Measurements from ENCODE around the gene OTOG.

OTOG gene

DNA sequence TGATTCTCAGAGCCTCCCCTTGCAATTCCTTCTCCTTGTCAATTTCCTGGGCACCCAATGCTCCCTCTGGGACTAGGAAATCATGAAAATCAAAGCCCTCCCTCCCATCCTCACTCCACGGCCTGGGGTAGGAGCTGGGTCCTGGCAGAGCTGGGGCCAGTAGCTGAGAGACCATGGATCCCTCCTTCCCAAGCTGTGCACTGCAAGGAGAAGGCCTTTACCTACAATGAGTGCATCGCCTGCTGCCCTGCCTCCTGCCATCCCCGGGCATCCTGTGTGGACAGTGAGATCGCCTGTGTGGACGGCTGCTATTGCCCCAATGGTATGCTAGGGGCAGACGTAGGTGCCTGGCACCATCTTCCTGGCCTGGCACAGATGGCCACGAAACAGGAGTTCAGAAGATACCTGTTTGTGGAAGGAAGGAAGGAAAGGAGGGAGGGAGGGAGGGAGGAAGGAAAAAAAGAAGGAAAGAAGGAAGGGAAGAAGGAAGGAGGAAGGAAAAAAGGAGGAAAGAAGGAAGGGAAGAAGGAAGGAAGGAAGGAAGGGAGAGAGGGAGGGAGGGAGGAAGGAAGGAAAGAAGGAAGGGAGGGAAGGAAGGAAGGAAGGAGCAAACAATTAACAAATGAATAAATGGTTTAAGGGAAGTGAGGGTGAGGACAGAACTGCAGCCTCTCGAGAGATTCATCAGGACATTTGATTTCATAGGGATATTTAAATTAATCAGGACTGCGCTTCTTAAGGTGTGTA, 12.5 kb downstream of the OTOG start:
- ChIA-PET CTCF (interaction anchor here (0.6 kb wide), 2 partner anchors 414 to 651 kb away, joined by 6 read pairs; no protein-coding TSS in a partner anchor), POLR2A (interaction anchor here (1.0 kb wide), 1 partner anchor 12 kb away, joined by 3 read pairs; the partner anchor contains the start of gene OTOG)
- Histone ChIP-seq H3K27ac (ENCODE audit: extremely low read depth, low read depth, low read length) (no peak overlapping the region), H3K4me1 (ENCODE audit: control insufficient read depth, insufficient read depth, low read length) (no peaks in the 10 kb centered on the region), H3K9me3 (ENCODE audit: control insufficient read depth, insufficient read depth, low read depth, low read length) (no peaks in the 10 kb centered on the region), H3K4me3 (ENCODE audit: low read depth, low read length) (no peak overlapping the region), H3K36me3 (ENCODE audit: control insufficient read depth in 2 of 2, insufficient read depth in 1 of 2, low read length in 2 of 2) (no peaks in the 10 kb centered on the region)
- TF ChIP-seq MEIS1 (CRISPR knock-in tag; IDR thresholded peaks at IDR 0.05; ENCODE audit: borderline replicate concordance) (no peak), ZNF366 (tag by site-specific recombination; conservative IDR thresholded peaks at IDR 0.05) (peak; percentile 91)

DNA sequence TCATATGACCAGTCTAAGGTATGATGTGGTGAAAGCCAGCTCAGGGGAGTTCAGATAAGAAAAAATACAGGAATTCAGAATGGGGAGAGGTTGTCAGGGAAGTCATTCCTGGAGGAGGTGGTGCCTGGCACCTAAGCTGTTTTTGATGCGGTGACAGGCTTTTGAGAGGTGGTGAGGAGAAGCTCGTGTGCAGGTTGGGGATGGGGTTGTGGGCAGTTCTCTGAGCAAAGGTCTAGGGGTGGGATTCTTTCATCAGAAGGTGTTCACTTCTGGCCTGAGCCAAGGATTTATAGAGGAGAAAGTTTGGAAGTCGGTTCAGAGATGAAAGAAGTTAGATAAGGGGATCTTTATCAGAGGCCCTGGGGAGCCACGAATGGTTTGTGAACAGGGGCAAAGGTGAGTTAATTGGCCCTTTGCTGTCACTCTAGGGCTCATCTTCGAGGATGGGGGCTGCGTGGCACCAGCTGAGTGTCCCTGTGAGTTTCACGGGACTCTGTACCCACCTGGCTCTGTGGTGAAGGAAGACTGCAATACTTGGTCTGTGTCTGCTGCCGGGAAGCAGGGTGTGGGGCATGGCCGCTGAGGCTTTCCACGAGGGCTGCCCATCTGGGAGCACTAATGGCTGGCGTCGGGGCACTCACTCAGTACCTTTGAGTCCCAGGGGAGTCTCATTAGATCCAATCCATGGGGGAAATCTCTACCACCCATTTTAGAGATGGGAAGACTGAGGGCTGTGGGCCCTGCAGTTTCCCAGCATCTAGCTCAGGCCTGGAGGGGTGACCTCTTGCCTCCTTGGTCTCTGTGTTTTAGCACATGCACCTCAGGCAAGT, 13.4 kb downstream of the OTOG start:
- ChIA-PET POLR2A (no interaction called here), CTCF (interaction anchor here (0.6 to 2.6 kb wide), 2 partner anchors 32 to 651 kb away, joined by 6 read pairs; no protein-coding TSS in a partner anchor)
- H3K4me1 ChIP-seq (ENCODE audit: control insufficient read depth, insufficient read depth, low read length), result no peaks in the 10 kb centered on the region
- no peaks in the 10 kb centered on the region for H3K36me3 ChIP-seq (ENCODE audit: control insufficient read depth in 2 of 2, insufficient read depth in 1 of 2, low read length in 2 of 2)
- TF ChIP-seq ZNF24 (tag by site-specific recombination; IDR thresholded peaks at IDR 0.05), result no peak
- TF ChIP-seq ZNF626 (tag by site-specific recombination; IDR thresholded peaks at IDR 0.05), result no peak
- TF ChIP-seq SALL2 (tag by site-specific recombination; IDR thresholded peaks at IDR 0.05; ENCODE audit: borderline replicate concordance), result no peak
- TF ChIP-seq ZNF311 (tag by site-specific recombination; IDR thresholded peaks at IDR 0.05; ENCODE audit: borderline replicate concordance), result no peak
- TF ChIP-seq, protein P1, sequence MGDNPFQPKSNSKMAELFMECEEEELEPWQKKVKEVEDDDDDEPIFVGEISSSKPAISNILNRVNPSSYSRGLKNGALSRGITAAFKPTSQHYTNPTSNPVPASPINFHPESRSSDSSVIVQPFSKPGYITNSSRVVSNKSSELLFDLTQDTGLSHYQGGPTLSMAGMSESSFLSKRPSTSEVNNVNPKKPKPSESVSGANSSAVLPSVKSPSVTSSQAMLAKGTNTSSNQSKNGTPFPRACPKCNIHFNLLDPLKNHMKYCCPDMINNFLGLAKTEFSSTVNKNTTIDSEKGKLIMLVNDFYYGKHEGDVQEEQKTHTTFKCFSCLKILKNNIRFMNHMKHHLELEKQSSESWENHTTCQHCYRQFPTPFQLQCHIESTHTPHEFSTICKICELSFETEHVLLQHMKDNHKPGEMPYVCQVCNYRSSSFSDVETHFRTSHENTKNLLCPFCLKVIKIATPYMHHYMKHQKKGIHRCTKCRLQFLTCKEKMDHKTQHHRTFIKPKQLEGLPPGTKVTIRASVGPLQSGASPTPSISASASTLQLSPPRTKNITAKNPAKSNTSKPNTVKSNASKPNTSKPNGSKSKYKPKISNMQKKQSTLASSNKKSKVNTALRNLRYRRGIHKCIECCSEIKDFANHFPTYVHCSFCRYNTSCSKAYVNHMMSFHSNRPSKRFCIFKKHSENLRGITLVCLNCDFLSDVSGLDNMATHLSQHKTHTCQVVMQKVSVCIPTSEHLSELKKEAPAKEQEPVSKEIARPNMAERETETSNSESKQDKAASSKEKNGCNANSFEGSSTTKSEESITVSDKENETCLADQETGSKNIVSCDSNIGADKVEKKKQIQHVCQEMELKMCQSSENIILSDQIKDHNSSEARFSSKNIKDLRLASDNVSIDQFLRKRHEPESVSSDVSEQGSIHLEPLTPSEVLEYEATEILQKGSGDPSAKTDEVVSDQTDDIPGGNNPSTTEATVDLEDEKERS (tag by site-specific recombination; IDR thresholded peaks at IDR 0.05), result no peak
- TF ChIP-seq KLF8 (tag by site-specific recombination; IDR thresholded peaks at IDR 0.05), result no peak
- TF ChIP-seq ZNF324 (tag by site-specific recombination; IDR thresholded peaks at IDR 0.05), result no peak
- no peak for TF ChIP-seq ZNF549 (tag by site-specific recombination; IDR thresholded peaks at IDR 0.05)
- TF ChIP-seq GLI2 (tag by site-specific recombination; IDR thresholded peaks at IDR 0.05; ENCODE audit: borderline replicate concordance, low read depth), result no peak
- TF ChIP-seq ZNF510 (tag by site-specific recombination; IDR thresholded peaks at IDR 0.05; ENCODE audit: insufficient replicate concordance), result no peak
- no peak for TF ChIP-seq ZNF132 (tag by site-specific recombination; IDR thresholded peaks at IDR 0.05; ENCODE audit: borderline replicate concordance)
- no peak for TF ChIP-seq HOXA7 (CRISPR knock-in tag; IDR thresholded peaks at IDR 0.05; ENCODE audit: borderline replicate concordance)
- no peak for TF ChIP-seq REPIN1 (tag by site-specific recombination; IDR thresholded peaks at IDR 0.05; ENCODE audit: low read depth)
- TF ChIP-seq ZNF558 (tag by site-specific recombination; IDR thresholded peaks at IDR 0.05), result no peak
- no peak overlapping the region for H3K4me3 ChIP-seq (ENCODE audit: low read depth, low read length)
- H3K27ac ChIP-seq (ENCODE audit: extremely low read depth, low read depth, low read length), result no peak overlapping the region
- no peaks in the 10 kb centered on the region for H3K9me3 ChIP-seq (ENCODE audit: control insufficient read depth, insufficient read depth, low read depth, low read length)

DNA sequence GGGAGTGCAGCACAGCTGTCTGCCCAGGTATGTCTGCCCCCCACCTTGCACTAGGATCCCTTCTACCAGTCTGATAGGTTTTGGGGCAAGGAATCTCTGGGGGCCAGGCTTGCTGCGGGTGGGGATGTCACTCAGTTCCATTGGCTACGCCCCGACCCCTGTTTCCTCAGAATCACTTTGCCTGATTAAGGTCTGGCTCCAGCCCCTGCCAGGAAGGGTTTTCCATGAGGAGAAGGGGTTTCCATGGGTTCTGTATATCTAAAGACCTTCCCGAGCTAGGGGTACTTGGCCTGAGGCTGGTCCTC, 14.0 kb downstream of the OTOG start:
- Histone ChIP-seq H3K27ac (ENCODE audit: extremely low read depth, low read depth, low read length) (no peak overlapping the region), H3K4me1 (ENCODE audit: control insufficient read depth, insufficient read depth, low read length) (no peaks in the 10 kb centered on the region), H3K9me3 (ENCODE audit: control insufficient read depth, insufficient read depth, low read depth, low read length) (no peaks in the 10 kb centered on the region), H3K4me3 (ENCODE audit: low read depth, low read length) (no peak overlapping the region), H3K36me3 (ENCODE audit: control insufficient read depth in 2 of 2, insufficient read depth in 1 of 2, low read length in 2 of 2) (no peaks in the 10 kb centered on the region)
- ChIA-PET POLR2A (no interaction called here), CTCF (interaction anchor here (0.6 to 2.6 kb wide), 3 partner anchors 33 to 332 kb away, joined by 3 to 6 read pairs (median 3); no protein-coding TSS in a partner anchor)
- no peak for TF ChIP-seq ZNF174 (tag by site-specific recombination; IDR thresholded peaks at IDR 0.05)
- TF ChIP-seq, protein P2, sequence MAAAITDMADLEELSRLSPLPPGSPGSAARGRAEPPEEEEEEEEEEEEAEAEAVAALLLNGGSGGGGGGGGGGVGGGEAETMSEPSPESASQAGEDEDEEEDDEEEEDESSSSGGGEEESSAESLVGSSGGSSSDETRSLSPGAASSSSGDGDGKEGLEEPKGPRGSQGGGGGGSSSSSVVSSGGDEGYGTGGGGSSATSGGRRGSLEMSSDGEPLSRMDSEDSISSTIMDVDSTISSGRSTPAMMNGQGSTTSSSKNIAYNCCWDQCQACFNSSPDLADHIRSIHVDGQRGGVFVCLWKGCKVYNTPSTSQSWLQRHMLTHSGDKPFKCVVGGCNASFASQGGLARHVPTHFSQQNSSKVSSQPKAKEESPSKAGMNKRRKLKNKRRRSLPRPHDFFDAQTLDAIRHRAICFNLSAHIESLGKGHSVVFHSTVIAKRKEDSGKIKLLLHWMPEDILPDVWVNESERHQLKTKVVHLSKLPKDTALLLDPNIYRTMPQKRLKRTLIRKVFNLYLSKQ (tag by site-specific recombination; IDR thresholded peaks at IDR 0.05; ENCODE audit: borderline replicate concordance), result no peak
- TF ChIP-seq, protein P3, sequence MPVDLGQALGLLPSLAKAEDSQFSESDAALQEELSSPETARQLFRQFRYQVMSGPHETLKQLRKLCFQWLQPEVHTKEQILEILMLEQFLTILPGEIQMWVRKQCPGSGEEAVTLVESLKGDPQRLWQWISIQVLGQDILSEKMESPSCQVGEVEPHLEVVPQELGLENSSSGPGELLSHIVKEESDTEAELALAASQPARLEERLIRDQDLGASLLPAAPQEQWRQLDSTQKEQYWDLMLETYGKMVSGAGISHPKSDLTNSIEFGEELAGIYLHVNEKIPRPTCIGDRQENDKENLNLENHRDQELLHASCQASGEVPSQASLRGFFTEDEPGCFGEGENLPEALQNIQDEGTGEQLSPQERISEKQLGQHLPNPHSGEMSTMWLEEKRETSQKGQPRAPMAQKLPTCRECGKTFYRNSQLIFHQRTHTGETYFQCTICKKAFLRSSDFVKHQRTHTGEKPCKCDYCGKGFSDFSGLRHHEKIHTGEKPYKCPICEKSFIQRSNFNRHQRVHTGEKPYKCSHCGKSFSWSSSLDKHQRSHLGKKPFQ (tag by site-specific recombination; IDR thresholded peaks at IDR 0.05), result no peak
- no peak for TF ChIP-seq ZNF555 (tag by site-specific recombination; conservative IDR thresholded peaks at IDR 0.05)
- TF ChIP-seq, protein P4, sequence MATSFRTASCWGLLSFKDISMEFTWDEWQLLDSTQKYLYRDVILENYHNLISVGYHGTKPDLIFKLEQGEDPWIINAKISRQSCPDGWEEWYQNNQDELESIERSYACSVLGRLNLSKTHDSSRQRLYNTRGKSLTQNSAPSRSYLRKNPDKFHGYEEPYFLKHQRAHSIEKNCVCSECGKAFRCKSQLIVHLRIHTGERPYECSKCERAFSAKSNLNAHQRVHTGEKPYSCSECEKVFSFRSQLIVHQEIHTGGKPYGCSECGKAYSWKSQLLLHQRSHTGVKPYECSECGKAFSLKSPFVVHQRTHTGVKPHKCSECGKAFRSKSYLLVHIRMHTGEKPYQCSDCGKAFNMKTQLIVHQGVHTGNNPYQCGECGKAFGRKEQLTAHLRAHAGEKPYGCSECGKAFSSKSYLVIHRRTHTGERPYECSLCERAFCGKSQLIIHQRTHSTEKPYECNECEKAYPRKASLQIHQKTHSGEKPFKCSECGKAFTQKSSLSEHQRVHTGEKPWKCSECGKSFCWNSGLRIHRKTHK (tag by site-specific recombination; IDR thresholded peaks at IDR 0.05), result no peak

All from HEK293 (cell line).